HG03442 (cell line): ENCODE measurements around the gene DUOX1.

Experiments
- ATAC-seq: cut with Tn5 transposase; IDR thresholded peaks from one replicate; pipeline ENCODE4 v1.9.1; 2021; ENCODE audit warnings: mild to moderate bottlenecking, moderate library complexity; ENCODE audit not compliant: unreplicated experiment

DUOX1 gene

GRCh38 chr15:45185903-45186770, 56.3 kb downstream of the DUOX1 start:
- ATAC-seq: no peak

- ATAC-seq: no peak
These were observed 57.2 kb downstream of the DUOX1 start for GRCh38 chr15:45186771-45187577.

- peak; percentile 9 for ATAC-seq
These were observed 57.7 kb downstream of the DUOX1 start for GRCh38 chr15:45187578-45187893.

GRCh38 chr15:45187894-45188830, 58.4 kb downstream of the DUOX1 start, which contains the start of gene SHF:
TSS of gene SHF (minus strand) at chr15:45187966. CDS start at chr15:45187951, 15 bp downstream.
- ATAC-seq: peak; percentile 52

GRCh38 chr15:45197512-45197911, 67.7 kb downstream of the DUOX1 start:
- no peak for ATAC-seq

GRCh38 chr15:45198337-45199135, 68.7 kb downstream of the DUOX1 start:
- peak; percentile 52 for ATAC-seq

GRCh38 chr15:45199136-45199810, 69.5 kb downstream of the DUOX1 start:
- ATAC-seq: peak; percentile 10

GRCh38 chr15:45200001-45200798, 70.4 kb downstream of the DUOX1 start:
- peak; percentile 41 for ATAC-seq

- ATAC-seq: no peak
These were observed 71.2 kb downstream of the DUOX1 start for GRCh38 chr15:45200799-45201556.

- no peak for ATAC-seq
These were observed 71.7 kb downstream of the DUOX1 start for GRCh38 chr15:45201557-45201859.

GRCh38 chr15:45201869-45202268, 72.1 kb downstream of the DUOX1 start:
- no peak for ATAC-seq

GRCh38 chr15:45203182-45203581, 73.4 kb downstream of the DUOX1 start:
- no peak for ATAC-seq

- no peak for ATAC-seq
These were observed 75.4 kb downstream of the DUOX1 start for GRCh38 chr15:45205192-45205591.

- ATAC-seq: no peak
These were observed 82.7 kb downstream of the DUOX1 start for GRCh38 chr15:45212493-45212892.
